ENCODE measurements around the gene RGMA. TPM values are rescaled to one million over a fixed set of nuclear protein-coding genes. Genes with fewer than 3 reads are reported as not detected.

RGMA gene
- total and polyA plus RNA-seq, 8 donors: 4.6 to 18.5 (median 13.9) TPM

DNA sequence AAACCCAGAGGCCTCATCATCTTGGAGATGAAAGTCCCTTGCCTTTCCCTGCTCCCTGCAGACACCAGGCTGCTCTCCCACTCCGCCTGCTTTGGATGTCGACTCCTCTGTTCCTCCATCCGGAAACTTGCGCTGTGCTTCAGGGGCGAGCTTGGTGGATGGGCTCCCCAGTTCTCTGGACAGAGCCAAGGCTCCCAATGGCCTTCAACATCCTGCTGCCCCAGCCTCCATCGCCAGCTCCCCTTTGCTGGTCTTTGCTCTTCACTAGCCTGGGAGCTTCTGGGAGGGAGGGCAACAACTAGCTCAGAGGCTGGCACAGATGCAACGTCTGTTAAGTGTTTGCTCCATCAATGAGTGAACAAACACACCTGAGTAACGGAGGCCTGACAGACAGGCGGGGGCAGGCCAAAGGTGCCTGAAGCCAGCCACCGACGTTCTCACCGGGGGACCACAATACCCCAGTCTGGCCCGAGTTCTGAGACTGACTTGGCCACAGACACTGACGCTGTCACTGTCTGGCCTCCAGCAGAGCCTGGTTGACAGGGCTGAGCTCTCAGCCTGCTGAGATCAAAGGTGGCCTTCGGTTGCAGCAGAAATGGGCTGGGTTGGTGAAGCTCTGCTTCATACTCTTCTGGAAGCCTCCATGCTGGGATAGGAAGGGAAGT, 39.0 kb downstream of the RGMA start:
- H3K9me3 ChIP-seq: peaks cover 0 to 7% of the 10 kb centered on the region in 2 donors
- peaks cover 0 to 22% of the 10 kb centered on the region in 2 donors for H3K4me1 ChIP-seq
- ATAC-seq: peak; percentile 81
- no peak overlapping the region for H3K4me3 ChIP-seq
- intact Hi-C loops (cut with DNase I): no loop called here
- TF ChIP-seq, protein P1, sequence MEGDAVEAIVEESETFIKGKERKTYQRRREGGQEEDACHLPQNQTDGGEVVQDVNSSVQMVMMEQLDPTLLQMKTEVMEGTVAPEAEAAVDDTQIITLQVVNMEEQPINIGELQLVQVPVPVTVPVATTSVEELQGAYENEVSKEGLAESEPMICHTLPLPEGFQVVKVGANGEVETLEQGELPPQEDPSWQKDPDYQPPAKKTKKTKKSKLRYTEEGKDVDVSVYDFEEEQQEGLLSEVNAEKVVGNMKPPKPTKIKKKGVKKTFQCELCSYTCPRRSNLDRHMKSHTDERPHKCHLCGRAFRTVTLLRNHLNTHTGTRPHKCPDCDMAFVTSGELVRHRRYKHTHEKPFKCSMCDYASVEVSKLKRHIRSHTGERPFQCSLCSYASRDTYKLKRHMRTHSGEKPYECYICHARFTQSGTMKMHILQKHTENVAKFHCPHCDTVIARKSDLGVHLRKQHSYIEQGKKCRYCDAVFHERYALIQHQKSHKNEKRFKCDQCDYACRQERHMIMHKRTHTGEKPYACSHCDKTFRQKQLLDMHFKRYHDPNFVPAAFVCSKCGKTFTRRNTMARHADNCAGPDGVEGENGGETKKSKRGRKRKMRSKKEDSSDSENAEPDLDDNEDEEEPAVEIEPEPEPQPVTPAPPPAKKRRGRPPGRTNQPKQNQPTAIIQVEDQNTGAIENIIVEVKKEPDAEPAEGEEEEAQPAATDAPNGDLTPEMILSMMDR (IDR thresholded peaks at IDR 0.05): no peak
- peaks cover 0 to 2% of the 10 kb centered on the region in 2 donors for H3K36me3 ChIP-seq
- peak in 1 of 4 donors; percentile 72 for DNase-seq
- H3K27me3 ChIP-seq: peaks cover 0 to 7% of the 10 kb centered on the region in 2 donors
- H3K27ac ChIP-seq: no peak overlapping the region

DNA sequence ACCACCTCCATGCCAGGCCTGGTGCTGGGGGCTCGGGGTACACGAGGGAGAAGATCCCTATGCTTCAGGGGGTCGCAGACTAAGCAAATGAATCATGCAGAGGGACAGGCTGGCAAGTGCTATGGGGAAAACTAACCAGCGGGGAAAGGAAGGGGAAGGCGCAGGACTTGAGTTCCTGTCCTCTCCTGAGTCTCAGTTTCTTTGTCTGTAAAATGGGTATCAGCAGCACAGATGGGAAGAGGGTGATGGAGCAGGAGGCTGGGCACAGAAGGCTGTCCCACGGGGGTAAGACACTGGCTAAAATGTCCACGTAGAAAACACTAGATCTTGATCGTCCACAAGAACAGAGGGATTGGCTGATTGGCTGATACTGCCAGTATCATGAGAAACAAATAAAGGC, 39.8 kb downstream of the RGMA start:
- ATAC-seq (no peak), DNase-seq (no peak)
- Histone ChIP-seq H3K27ac (no peak overlapping the region), H3K36me3 (peaks cover 0 to 7% of the 10 kb centered on the region in 2 donors), H3K9me3 (peaks cover 0 to 7% of the 10 kb centered on the region in 2 donors), H3K4me3 (no peak overlapping the region), H3K27me3 (peaks cover 0 to 7% of the 10 kb centered on the region in 2 donors), H3K4me1 (peaks cover 0 to 22% of the 10 kb centered on the region in 2 donors)
- intact Hi-C loops (cut with DNase I): no loop called here
- TF ChIP-seq, protein P1 (IDR thresholded peaks at IDR 0.05): no peak

DNA sequence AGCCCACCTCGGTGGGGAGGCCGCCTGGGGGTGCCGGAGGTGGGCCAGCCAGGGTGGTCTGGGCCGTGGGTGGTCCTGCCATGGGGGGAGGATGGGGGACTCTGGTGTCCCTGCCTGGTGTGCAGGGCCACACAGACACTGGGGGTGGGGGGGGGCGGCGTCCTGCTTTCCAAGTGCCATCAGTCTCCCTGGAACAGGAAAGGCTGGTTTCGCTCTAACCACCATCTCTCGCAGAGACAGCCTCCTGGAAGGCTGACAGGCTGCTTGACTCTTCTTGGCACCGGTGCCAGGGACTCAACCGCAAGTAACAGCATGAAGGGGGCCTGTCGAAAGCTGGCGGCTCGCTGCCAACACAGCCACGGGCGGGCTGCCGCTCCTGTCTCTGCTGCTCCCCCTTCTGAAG, 40.3 kb downstream of the RGMA start:
- ATAC-seq (peak; percentile 54), DNase-seq (peak in 3 of 4 donors; percentile 65 to 82 (median 79))
- TF ChIP-seq, protein P1 (IDR thresholded peaks at IDR 0.05): no peak
- no peak overlapping the region for H3K27ac ChIP-seq
- peaks cover 0 to 22% of the 10 kb centered on the region in 2 donors for H3K4me1 ChIP-seq
- H3K4me3 ChIP-seq: no peak overlapping the region
- peaks cover 0 to 7% of the 10 kb centered on the region in 2 donors for H3K36me3 ChIP-seq
- intact Hi-C loops (cut with DNase I): no loop called here
- peaks cover 0 to 7% of the 10 kb centered on the region in 2 donors for H3K27me3 ChIP-seq
- peaks cover 0 to 7% of the 10 kb centered on the region in 2 donors for H3K9me3 ChIP-seq

DNA sequence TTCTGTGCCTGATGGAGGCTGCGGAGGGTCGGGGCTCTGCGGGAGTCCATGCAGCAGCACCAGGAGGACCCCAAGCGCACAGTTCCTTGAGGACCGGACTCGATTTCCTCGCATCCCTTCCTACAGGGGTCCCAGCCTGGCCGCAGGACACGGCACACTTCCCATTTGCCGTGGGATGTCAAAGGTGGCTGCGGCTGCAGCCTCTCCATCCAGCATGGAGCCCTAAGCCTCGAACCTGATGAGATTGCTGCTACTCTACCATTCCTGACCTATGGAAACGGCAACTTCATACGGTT, 40.6 kb downstream of the RGMA start:
- Histone ChIP-seq H3K4me1 (peaks cover 0 to 22% of the 10 kb centered on the region in 2 donors), H3K36me3 (peaks cover 0 to 7% of the 10 kb centered on the region in 2 donors), H3K27ac (no peak overlapping the region), H3K4me3 (no peak overlapping the region), H3K9me3 (peaks cover 0 to 7% of the 10 kb centered on the region in 2 donors), H3K27me3 (peaks cover 0 to 7% of the 10 kb centered on the region in 2 donors)
- DNase-seq (no peak), ATAC-seq (no peak)
- intact Hi-C loops (cut with DNase I): no loop called here
- TF ChIP-seq, protein P1 (IDR thresholded peaks at IDR 0.05): no peak

DNA sequence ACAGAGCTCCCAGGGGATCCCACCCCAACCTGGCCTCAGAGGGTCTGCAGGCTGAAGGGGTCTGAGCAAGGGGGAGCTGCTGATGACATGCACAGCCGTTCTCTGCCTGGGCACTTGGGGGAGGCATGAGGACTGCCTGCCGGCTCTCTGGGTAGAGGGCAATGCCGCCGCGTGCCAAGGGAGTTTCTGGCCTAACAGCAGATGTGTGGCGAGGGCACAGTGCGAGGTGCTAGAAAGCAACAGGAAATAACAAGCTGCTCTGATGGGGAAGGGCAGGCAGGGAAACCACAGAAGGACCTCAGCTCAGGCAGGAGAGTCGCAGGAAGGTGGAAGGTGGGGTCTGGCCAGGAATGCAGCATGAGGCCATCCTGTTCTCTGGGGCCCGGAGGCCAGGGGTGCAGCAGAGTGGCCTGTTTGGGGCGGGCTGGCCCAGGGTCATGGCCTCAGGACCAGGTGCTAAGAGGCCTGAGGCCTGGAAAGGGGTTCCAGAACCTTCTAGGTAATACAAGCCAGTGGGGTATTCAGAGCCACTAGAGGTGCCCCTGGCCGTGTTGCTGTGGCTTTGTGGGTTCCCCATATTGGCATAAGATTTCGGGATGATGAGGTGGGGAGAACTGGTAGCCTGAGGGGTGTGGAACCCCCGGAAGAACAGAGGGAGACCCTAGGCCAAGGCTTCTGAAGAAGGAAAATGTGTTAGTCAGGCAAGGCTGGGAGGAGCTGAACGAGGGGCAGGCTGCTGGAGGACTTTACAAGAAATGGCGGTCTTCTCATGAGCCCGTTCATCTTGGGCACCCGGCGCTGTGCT, 41.2 kb downstream of the RGMA start:
- TF ChIP-seq, protein P1 (IDR thresholded peaks at IDR 0.05): no peak
- no peak overlapping the region for H3K27ac ChIP-seq
- peak; percentile 16 for ATAC-seq

More for the DNA sequence above, 41.2 kb downstream of the RGMA start:
- H3K4me3 ChIP-seq: no peak overlapping the region
- intact Hi-C loops (cut with DNase I): no loop called here
- DNase-seq: peak in 1 of 4 donors; percentile 79
- H3K9me3 ChIP-seq: peaks cover 0 to 7% of the 10 kb centered on the region in 2 donors
- H3K36me3 ChIP-seq: peaks cover 0 to 7% of the 10 kb centered on the region in 2 donors
- H3K27me3 ChIP-seq: peaks cover 0 to 7% of the 10 kb centered on the region in 2 donors
- H3K4me1 ChIP-seq: peaks cover 0 to 22% of the 10 kb centered on the region in 2 donors
